ENCODE data around the gene SYTL3. TPM values are rescaled to one million over a fixed set of nuclear protein-coding genes. Genes with fewer than 3 reads are reported as not detected.
A peak's percentile ranks its signal among the peaks of the same experiment; 100 is the strongest.

Gene SYTL3
- total and polyA plus RNA-seq, 11 donors, result 4.0 to 14.6 (median 8.2) TPM

DNA sequence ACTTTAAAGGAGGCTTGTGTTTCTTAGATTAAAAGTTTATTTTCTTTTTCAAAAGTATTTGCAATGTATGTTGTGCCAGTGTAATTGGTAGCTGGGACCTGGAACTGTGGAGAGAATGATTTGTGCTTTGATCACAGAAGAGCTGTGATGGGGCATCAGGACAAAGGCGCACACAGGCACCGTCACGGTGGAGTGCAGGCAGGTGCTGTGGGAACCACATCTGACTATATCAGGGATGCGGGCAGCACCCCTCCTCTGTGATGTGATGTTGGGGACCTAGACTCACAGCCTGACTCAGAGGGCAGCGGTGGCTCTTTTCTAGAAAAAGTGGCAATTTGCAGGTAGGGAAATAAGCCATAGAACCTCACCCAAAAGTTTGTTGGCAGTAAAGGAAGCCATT lies 34.5 kb downstream of the SYTL3 start:
- H3K27ac ChIP-seq, result no peak overlapping the region
- intact Hi-C loops (cut with DNase I), result loop anchor here in 2 of 10 donors (10.0 kb wide), 2 partner anchors 50 to 60 kb away; no protein-coding TSS in a partner anchor
- peaks cover 0 to 3% (median 0%) of the 10 kb centered on the region in 9 donors for H3K36me3 ChIP-seq
- DNase-seq, result no peak
- H3K4me3 ChIP-seq, result no peak overlapping the region
- 90 to 98% (median 96%) methylated on average over 5 of the region's 5 CpGs for WGBS, 4 donors
- TF ChIP-seq, protein P1, sequence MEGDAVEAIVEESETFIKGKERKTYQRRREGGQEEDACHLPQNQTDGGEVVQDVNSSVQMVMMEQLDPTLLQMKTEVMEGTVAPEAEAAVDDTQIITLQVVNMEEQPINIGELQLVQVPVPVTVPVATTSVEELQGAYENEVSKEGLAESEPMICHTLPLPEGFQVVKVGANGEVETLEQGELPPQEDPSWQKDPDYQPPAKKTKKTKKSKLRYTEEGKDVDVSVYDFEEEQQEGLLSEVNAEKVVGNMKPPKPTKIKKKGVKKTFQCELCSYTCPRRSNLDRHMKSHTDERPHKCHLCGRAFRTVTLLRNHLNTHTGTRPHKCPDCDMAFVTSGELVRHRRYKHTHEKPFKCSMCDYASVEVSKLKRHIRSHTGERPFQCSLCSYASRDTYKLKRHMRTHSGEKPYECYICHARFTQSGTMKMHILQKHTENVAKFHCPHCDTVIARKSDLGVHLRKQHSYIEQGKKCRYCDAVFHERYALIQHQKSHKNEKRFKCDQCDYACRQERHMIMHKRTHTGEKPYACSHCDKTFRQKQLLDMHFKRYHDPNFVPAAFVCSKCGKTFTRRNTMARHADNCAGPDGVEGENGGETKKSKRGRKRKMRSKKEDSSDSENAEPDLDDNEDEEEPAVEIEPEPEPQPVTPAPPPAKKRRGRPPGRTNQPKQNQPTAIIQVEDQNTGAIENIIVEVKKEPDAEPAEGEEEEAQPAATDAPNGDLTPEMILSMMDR (IDR thresholded peaks at IDR 0.05), result no peak
- TF ChIP-seq POLR2A (IDR thresholded peaks at IDR 0.05), result no peak
- peaks cover 0 to 24% (median 0%) of the 10 kb centered on the region in 12 donors for H3K4me1 ChIP-seq
- H3K27me3 ChIP-seq, result no peaks in the 10 kb centered on the region
- H3K9me3 ChIP-seq, result no peaks in the 10 kb centered on the region
- ATAC-seq, result no peak

DNA sequence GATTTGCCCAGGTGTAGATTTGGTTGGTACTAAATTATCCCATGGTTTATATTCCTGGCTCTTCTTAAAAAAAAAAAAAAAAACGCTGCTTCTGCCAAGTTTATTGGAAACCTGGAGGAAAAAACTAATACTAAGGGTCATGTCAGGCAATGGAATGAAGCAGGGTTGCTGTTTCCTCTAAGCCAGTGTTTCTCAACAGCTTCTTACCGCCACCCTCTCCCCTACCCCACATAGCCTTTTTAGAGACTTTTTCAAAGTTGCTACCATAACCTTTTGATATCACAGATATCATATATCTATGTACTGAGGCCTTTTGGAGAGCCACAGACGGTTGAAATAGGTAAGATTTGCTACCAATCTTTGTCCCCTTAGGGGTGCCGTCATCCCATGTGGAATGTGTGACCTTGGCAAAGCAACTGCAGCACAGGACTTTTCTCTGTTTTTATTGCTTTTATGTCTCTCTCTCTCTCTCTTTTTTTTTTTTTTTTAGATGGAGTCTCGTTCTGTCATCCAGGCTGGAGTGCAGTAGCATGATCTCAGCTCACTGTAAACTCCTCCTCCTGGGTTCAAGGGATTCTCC lies 35.0 kb downstream of the SYTL3 start:
- WGBS, 4 donors, result 48 to 66% (median 54%) methylated on average over 5 of the region's 5 CpGs
- no peak overlapping the region for H3K4me3 ChIP-seq
- ATAC-seq, result no peak
- peaks cover 0 to 3% (median 0%) of the 10 kb centered on the region in 9 donors for H3K36me3 ChIP-seq
- no peaks in the 10 kb centered on the region for H3K9me3 ChIP-seq
- H3K4me1 ChIP-seq, result peaks cover 0 to 24% (median 0%) of the 10 kb centered on the region in 12 donors
- no peak for TF ChIP-seq POLR2A (IDR thresholded peaks at IDR 0.05)
- TF ChIP-seq, protein P1 (IDR thresholded peaks at IDR 0.05), result no peak
- no peak overlapping the region for H3K27ac ChIP-seq
- no peak for DNase-seq
- no peaks in the 10 kb centered on the region for H3K27me3 ChIP-seq
- intact Hi-C loops (cut with DNase I), result loop anchor here in 6 of 10 donors (5.0 to 10.0 kb wide), 4 partner anchors 50 to 463 kb away; no protein-coding TSS in a partner anchor

DNA sequence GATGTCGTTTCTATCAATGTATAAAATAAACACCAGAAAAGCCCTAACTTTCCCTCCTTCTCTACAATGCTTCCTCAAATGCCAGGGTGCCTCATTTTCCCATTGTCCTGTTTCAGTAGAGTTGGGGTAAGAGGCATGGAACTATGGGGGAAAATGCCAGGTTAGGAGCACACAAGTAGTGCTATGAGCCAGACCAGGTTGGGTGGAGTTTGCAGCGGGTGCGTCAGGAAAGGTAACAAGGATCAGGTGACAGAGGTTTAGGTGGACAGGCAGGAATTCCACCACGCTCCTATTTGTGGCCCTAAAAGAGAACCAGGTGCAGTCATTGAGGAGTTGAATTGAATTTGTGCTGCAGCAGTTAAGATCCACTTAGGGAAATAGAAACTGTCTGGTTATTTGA lies 36.5 kb downstream of the SYTL3 start:
- ATAC-seq (no peak), DNase-seq (no peak)
- intact Hi-C loops (cut with DNase I), result loop anchor here in 6 of 10 donors (5.0 to 10.0 kb wide), 4 partner anchors 52 to 464 kb away; no protein-coding TSS in a partner anchor
- Histone ChIP-seq H3K9me3 (no peaks in the 10 kb centered on the region), H3K27me3 (no peaks in the 10 kb centered on the region), H3K27ac (peak overlapping the region in 1 of 12 donors; percentile 75), H3K4me1 (peaks cover 0 to 24% (median 0%) of the 10 kb centered on the region in 12 donors), H3K36me3 (peaks cover 0 to 3% (median 0%) of the 10 kb centered on the region in 9 donors), H3K4me3 (no peak overlapping the region)
- 79 to 86% (median 80%) methylated on average over 4 of the region's 4 CpGs for WGBS, 4 donors
- TF ChIP-seq, protein P1 (IDR thresholded peaks at IDR 0.05), result no peak
- TF ChIP-seq POLR2A (IDR thresholded peaks at IDR 0.05), result no peak

DNA sequence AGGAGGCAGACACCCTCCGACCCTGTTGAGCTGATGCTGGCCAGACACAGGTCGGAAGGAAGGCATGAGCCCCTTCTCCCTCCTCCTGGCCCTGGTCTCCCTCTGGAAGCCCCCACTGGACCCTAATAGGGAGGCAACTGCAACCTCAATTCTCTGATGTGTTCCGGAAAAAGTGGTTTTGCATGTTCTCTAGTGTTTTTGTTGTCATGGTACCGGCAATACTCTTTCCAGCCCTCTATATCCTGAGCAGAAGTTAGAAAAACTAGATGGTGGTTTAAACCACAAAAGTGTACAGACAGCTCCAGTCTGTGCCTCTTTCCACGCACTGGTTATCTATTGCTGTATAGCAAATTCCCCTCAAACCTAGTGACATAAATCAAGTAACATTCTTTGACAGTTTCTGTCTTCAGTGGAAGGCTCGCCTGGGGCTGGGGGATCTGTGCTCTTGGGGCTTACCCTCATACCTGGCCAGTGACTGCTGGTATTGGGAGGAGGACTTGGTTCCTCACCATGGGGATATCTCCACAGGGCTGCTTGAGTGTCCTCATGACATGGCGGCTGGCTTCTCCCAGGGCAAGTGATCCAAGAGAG lies 37.0 kb downstream of the SYTL3 start:
- intact Hi-C loops (cut with DNase I), result loop anchor here in 6 of 10 donors (5.0 to 10.0 kb wide), 4 partner anchors 52 to 465 kb away; no protein-coding TSS in a partner anchor
- H3K4me3 ChIP-seq, result no peak overlapping the region
- H3K27ac ChIP-seq, result peak overlapping the region in 2 of 12 donors; percentile 41 to 75
- peak in 2 of 4 donors; percentile 45 to 47 for ATAC-seq
- DNase-seq, result no peak
- H3K4me1 ChIP-seq, result peaks cover 0 to 24% (median 0%) of the 10 kb centered on the region in 12 donors
- no peaks in the 10 kb centered on the region for H3K9me3 ChIP-seq
- H3K27me3 ChIP-seq, result no peaks in the 10 kb centered on the region
- no peak for TF ChIP-seq POLR2A (IDR thresholded peaks at IDR 0.05)
- TF ChIP-seq, protein P1 (IDR thresholded peaks at IDR 0.05), result no peak
- 78 to 91% (median 86%) methylated on average over 7 of the region's 7 CpGs for WGBS, 4 donors
- H3K36me3 ChIP-seq, result peaks cover 0 to 3% (median 0%) of the 10 kb centered on the region in 9 donors
